Adrenal gland (tissue), 12 donors: ENCODE data around the gene MRPL11. TPM values are rescaled to one million over a fixed set of nuclear protein-coding genes. Genes with fewer than 3 reads are reported as not detected.

Source experiments
- DNase-seq, 7 donors: peaks; one replicate each; pipeline ENCODE4 v3.0.0-alpha.2; 2019 to 2020
- H3K27ac ChIP-seq, 5 donors: fragments of 200-600 bp; sonication (generic) in 4 of 5; 1 replicate in 3 of 5; 2 replicates in 2 of 5; pipeline versions ENCODE4 v1.5.1 to v1.8.0; 2016 to 2020; ENCODE audit warnings: mild to moderate bottlenecking in 1 of 5
- H3K27me3 ChIP-seq: fragments of 200-600 bp; 2 replicates; pipeline ENCODE4 v1.8.0; 2021
- H3K36me3 ChIP-seq, 2 donors: fragments of 200-600 bp; replicated peaks in 1 of 2; 1 replicate in 1 of 2; 2 replicates in 1 of 2; pipeline versions ENCODE4 v1.5.1 to v1.8.0; 2018 to 2022
- H3K4me1 ChIP-seq, 2 donors: fragments of 200-600 bp; replicated peaks in 1 of 2; 1 replicate in 1 of 2; 2 replicates in 1 of 2; pipeline versions ENCODE4 v1.5.1 to v1.8.0; 2018 to 2021
- H3K4me3 ChIP-seq, 4 donors: fragments of 200-600 bp; sonication (generic) in 3 of 4; one replicate each; pipeline ENCODE4 v1.5.1; 2016 to 2018
- H3K9me3 ChIP-seq, 3 donors: fragments of 200-600 bp; sonication (generic) in 1 of 3; replicated peaks in 1 of 3; 1 replicate in 2 of 3; 2 replicates in 1 of 3; pipeline versions ENCODE4 v1.5.1 to v1.8.0; 2016 to 2021
- POLR2A ChIP-seq, 2 donors: fragments of 450-650 bp; IDR thresholded peaks; one replicate each; pipeline ENCODE4 v1.6.1; 2017; ENCODE audit warnings: antibody characterized with exemption in 2 of 2, mild to moderate bottlenecking in 2 of 2, moderate library complexity in 1 of 2
- WGBS, 4 donors: extraction: QIAGEN DNeasy Blood & Tissue Kit in 2 of 4; methylation state at CpG; one replicate each; pipeline versions ENCODE4 v1.1.5 to v1.1.7; 2013 to 2017; 5-methylcytosine and 5-hydroxymethylcytosine counted together
- intact Hi-C, 2 donors: fragments of 100-400 bp; cut with DNase I; formaldehyde crosslinking; loops; one replicate each; pipeline versions ENCODE4 v1.14.1 to v1.15.0; 2022 to 2023
- polyA plus RNA-seq, 3 donors: library from polyadenylated mRNA; stranded (reverse); fragments of 200-250 nt in 2 of 3; fragments of 350-450 nt in 1 of 3; fragmentation: Illumina TruSeq in 1 of 3; extraction: RNeasy Lipid Tissue Mini Kit (QIAGEN cat#74804) in 1 of 3; gene quantifications; one replicate each; pipeline ENCODE4 v1.2.3, GENCODE V29; 2013 to 2014
- total RNA-seq, 9 donors: library from RNA; depleted of rRNA in 4 of 9; stranded (reverse); fragments of >200 nt in 4 of 9; fragments of 120-200 nt in 1 of 9; fragmentation: NEBNext Ultra II Directional in 1 of 9; extraction: Animal tissue kit (Norgen Biotek cat#: 25700) in 1 of 9; gene quantifications; one replicate each; pipeline versions ENCODE4 v1.1.0 to v1.2.4, GENCODE V29; 2013 to 2023
- TF ChIP-seq, protein P1 (sequence below), 6 experiments: fragments of 450-650 bp in 4 of 6; fragments of 200-600 bp in 2 of 6; sonication (generic) in 1 of 6; IDR thresholded peaks; 1 replicate in 5 of 6; 2 replicates in 1 of 6; pipeline versions ENCODE4 v1.5.1 to v1.8.0; 2016 to 2021; ENCODE audit warnings: antibody characterized with exemption in 6 of 6, mild to moderate bottlenecking in 2 of 6, moderate library complexity in 1 of 6
- donor health status: healthy with polysubstance abuse.
- donor health status: Bipolar disorder and iron deficiency.
- donor health status: DM: yes; HTN: yes; CAD: no.
- donor health status: DM: no; HTN: no; CAD: no.
- donor health status: DM: no; HTN: no; CAD: no.
- donor health status: DM: yes; HTN: yes; CAD: no.

Gene MRPL11
- total and polyA plus RNA-seq, 12 donors: 22.3 to 53.8 (median 32.7) TPM

DNA sequence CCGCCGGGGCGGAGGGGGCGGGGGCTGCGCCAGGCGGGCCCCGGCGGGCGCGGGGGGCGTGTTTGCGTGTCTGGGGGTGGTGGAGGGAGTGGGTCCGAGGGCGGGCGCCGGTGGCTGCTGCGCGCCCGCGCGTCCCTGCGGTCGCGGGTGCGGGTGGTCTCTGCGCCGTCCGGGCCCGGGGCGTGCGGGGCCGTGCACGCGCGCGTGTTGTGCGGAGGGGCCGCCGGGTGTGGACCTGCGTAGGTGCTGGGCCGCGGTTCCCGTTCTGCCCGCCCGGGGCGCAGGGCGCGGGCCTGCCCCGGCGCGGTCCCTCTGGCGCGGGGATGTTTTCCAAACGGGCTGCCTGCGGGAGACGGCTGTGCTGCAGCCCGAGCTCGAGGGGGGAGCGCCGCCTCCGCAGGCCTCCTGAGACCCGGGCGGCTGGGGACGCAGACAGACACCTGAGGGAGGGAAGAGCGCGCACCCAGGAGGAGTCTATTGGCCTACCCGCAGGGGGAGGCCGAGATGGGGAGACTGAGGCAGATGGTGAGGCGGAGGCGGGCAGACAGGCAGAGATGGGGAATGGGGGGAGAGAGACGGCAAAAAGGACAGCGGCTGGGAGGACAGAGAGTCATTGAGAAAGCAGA, 28.5 kb upstream of the MRPL11 start:
- Histone ChIP-seq H3K4me3 (peak overlapping the region; percentile 41 to 89 (median 57)), H3K27ac (peak overlapping the region in 1 of 5 donors; percentile 88), H3K9me3 (no peaks in the 10 kb centered on the region), H3K4me1 (peaks cover 7 to 10% of the 10 kb centered on the region in 2 donors), H3K27me3 (no peaks in the 10 kb centered on the region), H3K36me3 (peaks cover 0 to 1% of the 10 kb centered on the region in 2 donors)
- intact Hi-C loops: no loop called here
- WGBS, 4 donors: 1 to 6% (median 4%) methylated on average over 8 to 72 of the region's 72 CpGs
- DNase-seq: peak in 6 of 7 donors; percentile 52 to 65 (median 60)
- TF ChIP-seq POLR2A (IDR thresholded peaks at IDR 0.05): no peak
- TF ChIP-seq, protein P1, sequence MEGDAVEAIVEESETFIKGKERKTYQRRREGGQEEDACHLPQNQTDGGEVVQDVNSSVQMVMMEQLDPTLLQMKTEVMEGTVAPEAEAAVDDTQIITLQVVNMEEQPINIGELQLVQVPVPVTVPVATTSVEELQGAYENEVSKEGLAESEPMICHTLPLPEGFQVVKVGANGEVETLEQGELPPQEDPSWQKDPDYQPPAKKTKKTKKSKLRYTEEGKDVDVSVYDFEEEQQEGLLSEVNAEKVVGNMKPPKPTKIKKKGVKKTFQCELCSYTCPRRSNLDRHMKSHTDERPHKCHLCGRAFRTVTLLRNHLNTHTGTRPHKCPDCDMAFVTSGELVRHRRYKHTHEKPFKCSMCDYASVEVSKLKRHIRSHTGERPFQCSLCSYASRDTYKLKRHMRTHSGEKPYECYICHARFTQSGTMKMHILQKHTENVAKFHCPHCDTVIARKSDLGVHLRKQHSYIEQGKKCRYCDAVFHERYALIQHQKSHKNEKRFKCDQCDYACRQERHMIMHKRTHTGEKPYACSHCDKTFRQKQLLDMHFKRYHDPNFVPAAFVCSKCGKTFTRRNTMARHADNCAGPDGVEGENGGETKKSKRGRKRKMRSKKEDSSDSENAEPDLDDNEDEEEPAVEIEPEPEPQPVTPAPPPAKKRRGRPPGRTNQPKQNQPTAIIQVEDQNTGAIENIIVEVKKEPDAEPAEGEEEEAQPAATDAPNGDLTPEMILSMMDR (IDR thresholded peaks at IDR 0.05): peak in 5 of 6 experiments; percentile 29 to 71 (median 49)

DNA sequence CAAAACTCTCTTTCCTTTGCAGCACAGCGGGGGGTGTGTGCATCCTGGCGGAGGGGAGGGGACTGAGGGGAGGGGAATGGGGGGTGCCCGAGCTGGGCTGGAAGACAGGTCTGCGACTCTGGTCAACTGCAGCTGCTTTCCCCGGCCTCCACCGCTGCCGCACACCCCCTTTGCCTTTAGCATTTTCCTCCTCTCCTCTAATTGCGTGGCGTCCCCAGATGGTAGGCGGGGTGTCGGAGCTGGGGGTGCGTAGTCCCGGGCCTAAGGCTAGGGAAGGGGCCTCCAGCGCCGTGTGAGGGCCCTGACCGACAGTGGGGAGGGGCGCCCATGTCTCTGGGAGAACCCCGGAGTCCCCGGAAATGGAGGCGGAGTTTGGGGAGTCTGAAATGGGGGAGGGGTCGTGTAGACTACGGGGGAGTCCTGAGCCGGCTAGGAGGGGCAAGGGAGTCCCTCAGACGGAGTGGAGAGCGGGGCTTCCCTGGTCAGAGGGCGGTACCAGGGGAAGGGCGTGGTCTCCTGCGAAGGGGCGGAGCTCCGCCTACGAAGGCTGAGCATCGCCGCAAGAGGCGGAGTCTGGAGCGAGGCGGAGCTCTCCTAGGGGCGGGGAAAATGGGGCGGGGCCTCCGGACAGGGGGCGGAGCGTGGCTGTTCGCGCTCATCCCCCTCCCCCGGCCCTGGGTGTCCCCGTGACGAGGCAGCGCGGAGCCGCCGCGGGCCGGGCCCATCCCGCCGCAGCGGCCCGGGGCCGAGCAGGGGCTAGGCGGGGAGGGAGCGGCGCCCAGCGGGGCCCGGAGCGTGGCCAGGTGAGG, 27.8 kb upstream of the MRPL11 start, which contains the start of gene PELI3:
Gene PELI3 (plus strand): TSS at position 681 of the 809 bp plus-strand sequence. CDS start 1,224 bp downstream, outside the sequence.
- 0 to 13% (median 1%) methylated on average over 3 to 58 of the region's 63 CpGs for WGBS, 4 donors
- Histone ChIP-seq H3K4me1 (peaks cover 7 to 10% of the 10 kb centered on the region in 2 donors), H3K4me3 (peak within 1 kb of the TSS; percentile 41 to 89 (median 57)), H3K27ac (peak within 1 kb of the TSS in 4 of 5 donors; percentile 30 to 88 (median 52)), H3K36me3 (no peaks in the 10 kb centered on the region), H3K27me3 (no peaks in the 10 kb centered on the region), H3K9me3 (no peaks in the 10 kb centered on the region)
- TF ChIP-seq, protein P1 (IDR thresholded peaks at IDR 0.05): no peak
- TF ChIP-seq POLR2A (IDR thresholded peaks at IDR 0.05): peak in 1 of 2 donors; percentile 49
- peak; percentile 92 to 98 (median 94) for DNase-seq
- intact Hi-C loops: no loop called here

DNA sequence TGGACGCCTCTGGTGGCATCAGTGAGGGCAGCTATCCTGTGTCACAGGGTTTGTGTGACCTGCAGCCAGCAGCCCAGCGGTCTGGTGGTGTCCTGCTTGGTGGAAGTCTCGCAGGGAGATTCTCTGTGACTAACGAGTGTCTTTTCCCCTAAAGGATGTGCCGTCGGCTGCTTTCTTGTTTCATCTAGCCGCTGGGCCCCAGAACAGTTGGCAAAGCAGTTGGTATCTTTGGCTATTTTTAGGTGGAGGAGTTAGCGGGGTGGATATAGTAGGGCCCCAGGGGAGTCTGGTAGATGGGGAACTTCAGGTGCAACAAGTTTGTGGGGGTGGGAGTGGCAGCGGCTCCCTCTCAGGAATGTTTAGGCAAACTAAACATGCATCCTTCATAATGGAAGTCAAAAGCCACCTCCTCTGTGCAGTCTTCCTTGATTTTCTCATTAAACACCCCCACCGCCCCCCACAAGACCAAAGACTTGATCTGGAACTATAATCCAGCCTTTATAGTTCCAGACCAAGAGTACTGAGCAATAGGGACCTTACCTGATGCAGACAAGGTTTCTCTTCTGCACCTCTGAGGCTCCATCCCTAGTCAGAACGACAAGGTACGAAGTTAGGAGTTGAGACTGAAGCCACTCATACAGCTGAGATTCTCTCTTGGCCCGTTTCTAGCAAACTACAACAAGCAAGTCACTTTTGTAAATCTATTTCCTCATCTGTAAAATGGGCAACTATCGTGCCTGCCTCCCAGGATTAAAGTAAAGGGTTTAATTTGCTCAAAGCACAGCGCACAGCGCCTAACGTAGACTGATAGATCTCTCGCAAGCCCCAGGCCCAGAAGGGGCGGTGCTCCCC, 27.0 kb upstream of the MRPL11 start:
- no peak for DNase-seq
- Histone ChIP-seq H3K27me3 (no peaks in the 10 kb centered on the region), H3K4me1 (peaks cover 7 to 10% of the 10 kb centered on the region in 2 donors), H3K36me3 (no peaks in the 10 kb centered on the region), H3K4me3 (peak overlapping the region in 1 of 4 donors; percentile 89), H3K27ac (peak overlapping the region in 1 of 5 donors; percentile 88), H3K9me3 (no peaks in the 10 kb centered on the region)
- intact Hi-C loops: no loop called here
- TF ChIP-seq POLR2A (IDR thresholded peaks at IDR 0.05): no peak
- TF ChIP-seq, protein P1 (IDR thresholded peaks at IDR 0.05): no peak
- WGBS, 4 donors: 46 to 60% (median 54%) methylated on average over 18 to 19 of the region's 19 CpGs
